GM23248 (cell line): ENCODE results near the gene PPFIBP1. TPM values are rescaled to one million over a fixed set of nuclear protein-coding genes. Genes with fewer than 3 reads are reported as not detected.

Experiments used
- DNase-seq: peaks from one replicate; pipeline ENCODE4 v3.0.0-alpha.2; 2015
- H2AFZ ChIP-seq: fragments of 200-600 bp; sonication (generic); 2 replicates; pipeline ENCODE4 v1.6.1; 2016; ENCODE audit warnings: antibody characterized with exemption
- H3F3A ChIP-seq: fragments of 200-600 bp; sonication (generic); 2 replicates; pipeline ENCODE4 v1.6.1; 2016; ENCODE audit warnings: mild to moderate bottlenecking, antibody characterized with exemption, mixed run types; ENCODE audit not compliant: insufficient read depth
- H3K27ac ChIP-seq: fragments of 200-600 bp; sonication (generic); 2 replicates; pipeline ENCODE4 v1.5.1; 2016; ENCODE audit warnings: mild to moderate bottlenecking
- H3K27me3 ChIP-seq: fragments of 200-600 bp; sonication (generic); replicated peaks from 2 replicates; pipeline ENCODE4 v1.6.1; 2016; ENCODE audit warnings: mild to moderate bottlenecking; ENCODE audit not compliant: insufficient read depth
- H3K36me3 ChIP-seq: fragments of 200-600 bp; sonication (generic); 2 replicates; pipeline ENCODE4 v1.6.1; 2016; ENCODE audit warnings: low read depth, mild to moderate bottlenecking
- H3K4me1 ChIP-seq: fragments of 200-600 bp; sonication (generic); 2 replicates; pipeline ENCODE4 v1.6.1; 2016; ENCODE audit warnings: mild to moderate bottlenecking; ENCODE audit not compliant: insufficient read depth
- H3K4me2 ChIP-seq: fragments of 200-600 bp; sonication (generic); one replicate; pipeline ENCODE4 v1.6.1; 2016; ENCODE audit warnings: mild to moderate bottlenecking; ENCODE audit not compliant: unreplicated experiment
- H3K4me3 ChIP-seq: fragments of 200-600 bp; sonication (generic); 2 replicates; pipeline ENCODE4 v1.5.1; 2016; ENCODE audit warnings: mild to moderate bottlenecking
- H3K79me2 ChIP-seq: fragments of 200-600 bp; sonication (generic); 2 replicates; pipeline ENCODE4 v1.6.1; 2016; ENCODE audit warnings: mild to moderate bottlenecking; ENCODE audit not compliant: insufficient read depth
- H3K9ac ChIP-seq: fragments of 200-600 bp; sonication (generic); 2 replicates; pipeline ENCODE4 v1.6.1; 2016; ENCODE audit warnings: mild to moderate bottlenecking
- H3K9me2 ChIP-seq: fragments of 200-600 bp; sonication (generic); 2 replicates; pipeline ENCODE4 v1.6.1; 2016; ENCODE audit warnings: mixed run types, mild to moderate bottlenecking, moderate library complexity; ENCODE audit not compliant: insufficient read depth
- H3K9me3 ChIP-seq: fragments of 200-600 bp; sonication (generic); one replicate; pipeline ENCODE4 v1.6.1; 2017; ENCODE audit warnings: low read depth
- H4K20me1 ChIP-seq: fragments of 200-600 bp; sonication (generic); 2 replicates; pipeline ENCODE4 v1.6.0; 2016; ENCODE audit not compliant: insufficient read depth
- EZH2 ChIP-seq: fragments of 200-600 bp; sonication (generic); IDR thresholded peaks from 2 replicates; pipeline ENCODE4 v1.6.1; 2018; ENCODE audit warnings: antibody characterized with exemption, mild to moderate bottlenecking; ENCODE audit not compliant: insufficient read depth, poor library complexity, severe bottlenecking
- EZH2phosphoT487 ChIP-seq: fragments of 200-600 bp; sonication (generic); IDR thresholded peaks from 2 replicates; pipeline ENCODE4 v1.6.1; 2018; ENCODE audit warnings: antibody characterized with exemption, moderate library complexity, mild to moderate bottlenecking, low read depth; ENCODE audit not compliant: insufficient read depth
- WGBS, 2 experiments: methylation state at CpG; one replicate each; pipeline ENCODE4 v1.1.6; 2015 to 2017; ENCODE audit warnings: low lambda C conversion rate in 2 of 2, low coverage in 1 of 2; ENCODE audit errors: missing lambda C conversion rate in 2 of 2; 5-methylcytosine and 5-hydroxymethylcytosine counted together
- in situ Hi-C: fragments of 300-500 bp; cut with MboI; formaldehyde crosslinking; loops from 2 replicates; pipeline ENCODE4 v1.15.0; 2020
- polyA plus RNA-seq: library from polyadenylated mRNA; unstranded; fragments of >200 nt; fragmentation: Nextera tagmentation; extraction: Ambion mirVana; gene quantifications from 2 replicates; pipeline ENCODE4 v1.2.1, GENCODE V29; 2016
- total RNA-seq: library from RNA; depleted of rRNA; stranded (reverse); fragments of >200 nt; shearing (Covaris generic); gene quantifications from 2 replicates; pipeline ENCODE4 v1.2.3, GENCODE V29; 2014

Gene PPFIBP1
- total and polyA plus RNA-seq, 2 experiments from 2014 or later = 86.0 to 101 TPM

DNA sequence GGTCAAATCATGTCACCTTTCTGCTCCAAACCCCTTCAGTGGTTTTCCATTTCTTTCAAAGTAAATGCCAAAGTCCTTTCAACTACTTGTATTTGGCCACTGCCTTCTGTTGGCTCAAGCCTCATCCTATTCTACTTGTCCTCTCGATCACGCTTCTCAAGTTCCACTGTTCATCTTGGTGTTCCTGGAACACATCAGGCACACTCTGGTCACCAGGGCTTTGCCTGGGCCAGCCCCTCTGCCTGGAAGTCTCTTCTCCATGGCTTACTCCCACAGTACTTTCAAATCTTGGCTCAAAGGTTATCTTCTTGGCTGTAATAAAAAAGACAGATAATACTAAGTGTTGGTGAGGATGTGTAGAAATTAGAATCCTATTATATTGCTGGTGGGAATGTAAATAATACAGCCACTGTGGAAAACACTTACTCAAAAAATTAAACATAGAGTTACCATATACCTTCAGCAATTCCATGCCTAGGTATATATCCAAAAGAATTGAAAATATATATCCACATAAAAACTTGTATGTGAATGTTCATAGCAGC lies 17.3 kb upstream of the PPFIBP1 start:
- DNase-seq = no peak
- WGBS, 2 experiments = 94 to 96% methylated on average over 2 of the region's 2 CpGs
- Histone ChIP-seq H4K20me1 (no peaks in the 10 kb centered on the region), H3K4me2 (no peak overlapping the region), H3K4me1 (peaks cover 26% of the 10 kb centered on the region), H3K9me3 (no peaks in the 10 kb centered on the region), H3K27ac (no peak overlapping the region), H3K4me3 (no peak overlapping the region), H3K27me3 (no peaks in the 10 kb centered on the region), H3K36me3 (no peaks in the 10 kb centered on the region), H3F3A (peaks cover 20% of the 10 kb centered on the region; the same call in 1 of the 2 replicates), H2AFZ (no peak overlapping the region), H3K9ac (no peak overlapping the region), H3K79me2 (no peaks in the 10 kb centered on the region), H3K9me2 (no peaks in the 10 kb centered on the region)
- in situ Hi-C loops = no loop called here
- TF ChIP-seq EZH2phosphoT487 (no peak), EZH2 (no peak)

DNA sequence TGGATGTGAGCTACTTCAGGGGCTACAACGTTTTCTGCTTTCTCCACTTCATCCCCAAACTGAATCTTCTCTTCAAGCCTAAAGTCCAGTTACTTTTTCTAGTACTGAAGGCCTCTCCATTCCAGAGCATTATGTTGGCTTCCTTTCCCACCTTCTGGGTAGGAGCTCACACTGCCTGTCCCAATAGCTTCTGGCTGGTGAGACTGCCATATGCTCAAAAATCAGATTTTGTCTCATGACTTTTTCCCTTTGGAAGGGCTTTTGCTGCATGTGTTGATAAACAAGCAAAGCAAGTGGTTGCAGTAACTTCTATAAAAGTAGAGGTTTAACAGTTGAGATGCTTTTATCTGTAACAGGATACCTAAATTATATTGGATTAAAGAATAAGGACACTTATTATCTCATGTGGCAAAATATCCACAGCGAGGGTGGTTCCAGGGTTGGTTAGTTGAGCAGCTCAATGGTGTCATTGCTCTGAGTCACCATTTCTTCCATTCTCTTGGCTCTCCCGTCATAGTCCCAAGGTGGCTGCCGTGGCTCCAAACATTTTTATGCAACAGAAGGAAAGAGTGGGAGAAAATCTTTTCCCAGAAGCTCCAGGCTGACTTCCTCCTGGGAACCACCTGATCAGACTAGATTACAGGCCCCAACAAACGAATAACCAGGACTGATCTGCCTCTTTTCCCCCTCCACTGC lies 15.1 kb upstream of the PPFIBP1 start:
- no peaks in the 10 kb centered on the region for H3K9me2 ChIP-seq
- no peaks in the 10 kb centered on the region for H3K79me2 ChIP-seq
- no peak for DNase-seq
- H3K27ac ChIP-seq = no peak overlapping the region
- 91 to 92% methylated on average over 5 of the region's 5 CpGs for WGBS, 2 experiments
- no peaks in the 10 kb centered on the region for H3K27me3 ChIP-seq
- H3K36me3 ChIP-seq = no peaks in the 10 kb centered on the region
- H3K9me3 ChIP-seq = no peaks in the 10 kb centered on the region
- H3K4me3 ChIP-seq = no peak overlapping the region
- no peak for TF ChIP-seq EZH2
- TF ChIP-seq EZH2phosphoT487 = no peak
- H3K4me2 ChIP-seq = no peak overlapping the region
- no peak overlapping the region for H2AFZ ChIP-seq
- in situ Hi-C loops = no loop called here
- H3K4me1 ChIP-seq = peaks cover 26% of the 10 kb centered on the region
- H4K20me1 ChIP-seq = no peaks in the 10 kb centered on the region
- H3K9ac ChIP-seq = no peak overlapping the region
- peaks cover 20% of the 10 kb centered on the region; the same call in 1 of the 2 replicates for H3F3A ChIP-seq

- H3K4me2 ChIP-seq = no peak overlapping the region
- H3K27ac ChIP-seq = no peak overlapping the region
- H3K9ac ChIP-seq = no peak overlapping the region
- H4K20me1 ChIP-seq = no peaks in the 10 kb centered on the region
- H3K4me1 ChIP-seq = peaks cover 8% of the 10 kb centered on the region
- H3K79me2 ChIP-seq = no peaks in the 10 kb centered on the region
- WGBS, 2 experiments = 69% methylated on average over 6 of the region's 6 CpGs
- peak overlapping the region; percentile 30; the same call in 1 of the 2 replicates for H2AFZ ChIP-seq
- in situ Hi-C loops = no loop called here
- peak; percentile 56 for DNase-seq
- no peak overlapping the region for H3K4me3 ChIP-seq
- TF ChIP-seq EZH2phosphoT487 (no peak), EZH2 (no peak)
- H3F3A ChIP-seq = peaks cover 8% of the 10 kb centered on the region; the same call in 1 of the 2 replicates
- H3K27me3 ChIP-seq = no peaks in the 10 kb centered on the region
- H3K36me3 ChIP-seq = no peaks in the 10 kb centered on the region
- no peaks in the 10 kb centered on the region for H3K9me2 ChIP-seq
- no peaks in the 10 kb centered on the region for H3K9me3 ChIP-seq
Measured at GRCh38 chr12:27511031-27511722, 12.8 kb upstream of the PPFIBP1 start.

DNA sequence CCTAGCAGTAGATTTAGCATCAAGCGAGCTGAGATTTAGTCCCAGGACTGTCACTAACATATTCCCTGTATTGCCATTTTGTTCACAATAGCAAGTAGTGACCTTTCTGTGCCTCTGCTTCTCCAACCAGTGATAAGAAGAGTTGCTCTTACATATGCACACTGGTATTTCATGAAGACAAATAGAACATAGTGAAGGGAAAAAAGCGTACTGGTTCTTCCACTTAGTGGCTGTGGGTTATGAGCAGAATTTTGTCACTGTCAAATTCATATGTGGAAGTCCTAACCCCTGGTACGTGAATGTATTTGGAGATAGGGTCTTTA lies 12.3 kb upstream of the PPFIBP1 start:
- Histone ChIP-seq H3K4me2 (no peak overlapping the region), H3K79me2 (no peaks in the 10 kb centered on the region), H3K4me1 (peaks cover 8% of the 10 kb centered on the region), H3K9ac (no peak overlapping the region), H3K9me3 (no peaks in the 10 kb centered on the region), H3K9me2 (no peaks in the 10 kb centered on the region), H2AFZ (peak overlapping the region; percentile 30; the same call in 1 of the 2 replicates), H3K27me3 (no peaks in the 10 kb centered on the region), H3K4me3 (no peak overlapping the region), H3F3A (peaks cover 8% of the 10 kb centered on the region; the same call in 1 of the 2 replicates), H3K27ac (no peak overlapping the region), H4K20me1 (no peaks in the 10 kb centered on the region), H3K36me3 (no peaks in the 10 kb centered on the region)
- in situ Hi-C loops = no loop called here
- DNase-seq = no peak
- 55 to 66% methylated on average over 3 of the region's 3 CpGs for WGBS, 2 experiments
- TF ChIP-seq EZH2phosphoT487 (no peak), EZH2 (no peak)
